GM23248 (cell line): ENCODE data around the gene BCL6B.

ENCODE experiments used
- EZH2 ChIP-seq: fragments of 200-600 bp; sonication (generic); IDR thresholded peaks from 2 replicates; pipeline ENCODE4 v1.6.1; 2018; ENCODE audit warnings: antibody characterized with exemption, mild to moderate bottlenecking; ENCODE audit not compliant: insufficient read depth, poor library complexity, severe bottlenecking
- EZH2phosphoT487 ChIP-seq: fragments of 200-600 bp; sonication (generic); IDR thresholded peaks from 2 replicates; pipeline ENCODE4 v1.6.1; 2018; ENCODE audit warnings: antibody characterized with exemption, moderate library complexity, mild to moderate bottlenecking, low read depth; ENCODE audit not compliant: insufficient read depth

- TF ChIP-seq EZH2phosphoT487 (no peak), EZH2 (no peak)
Measured at GRCh38 chr17:7072406-7072805, 49.6 kb downstream of the BCL6B start.
